NCI-H146 treated with DMSO at 0.1 percent for 48 hours (cell line): Measurements from ENCODE around the gene PC.
"Not testable (repeated sequence)": the region's sequence is repeated elsewhere in the genome, so short reads cannot be mapped to it uniquely, and the experiment has no call there.

ENCODE experiments used
- DNase-seq: peaks from one replicate; lab custom pipeline; 2025; ENCODE audit not compliant: unreplicated experiment; lab: John Stamatoyannopoulos, UW

PC gene, protein sequence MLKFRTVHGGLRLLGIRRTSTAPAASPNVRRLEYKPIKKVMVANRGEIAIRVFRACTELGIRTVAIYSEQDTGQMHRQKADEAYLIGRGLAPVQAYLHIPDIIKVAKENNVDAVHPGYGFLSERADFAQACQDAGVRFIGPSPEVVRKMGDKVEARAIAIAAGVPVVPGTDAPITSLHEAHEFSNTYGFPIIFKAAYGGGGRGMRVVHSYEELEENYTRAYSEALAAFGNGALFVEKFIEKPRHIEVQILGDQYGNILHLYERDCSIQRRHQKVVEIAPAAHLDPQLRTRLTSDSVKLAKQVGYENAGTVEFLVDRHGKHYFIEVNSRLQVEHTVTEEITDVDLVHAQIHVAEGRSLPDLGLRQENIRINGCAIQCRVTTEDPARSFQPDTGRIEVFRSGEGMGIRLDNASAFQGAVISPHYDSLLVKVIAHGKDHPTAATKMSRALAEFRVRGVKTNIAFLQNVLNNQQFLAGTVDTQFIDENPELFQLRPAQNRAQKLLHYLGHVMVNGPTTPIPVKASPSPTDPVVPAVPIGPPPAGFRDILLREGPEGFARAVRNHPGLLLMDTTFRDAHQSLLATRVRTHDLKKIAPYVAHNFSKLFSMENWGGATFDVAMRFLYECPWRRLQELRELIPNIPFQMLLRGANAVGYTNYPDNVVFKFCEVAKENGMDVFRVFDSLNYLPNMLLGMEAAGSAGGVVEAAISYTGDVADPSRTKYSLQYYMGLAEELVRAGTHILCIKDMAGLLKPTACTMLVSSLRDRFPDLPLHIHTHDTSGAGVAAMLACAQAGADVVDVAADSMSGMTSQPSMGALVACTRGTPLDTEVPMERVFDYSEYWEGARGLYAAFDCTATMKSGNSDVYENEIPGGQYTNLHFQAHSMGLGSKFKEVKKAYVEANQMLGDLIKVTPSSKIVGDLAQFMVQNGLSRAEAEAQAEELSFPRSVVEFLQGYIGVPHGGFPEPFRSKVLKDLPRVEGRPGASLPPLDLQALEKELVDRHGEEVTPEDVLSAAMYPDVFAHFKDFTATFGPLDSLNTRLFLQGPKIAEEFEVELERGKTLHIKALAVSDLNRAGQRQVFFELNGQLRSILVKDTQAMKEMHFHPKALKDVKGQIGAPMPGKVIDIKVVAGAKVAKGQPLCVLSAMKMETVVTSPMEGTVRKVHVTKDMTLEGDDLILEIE

GRCh38 chr11:66958232-66958955, at the start of gene PC:
PC (minus strand) TSS chr11:66958383; CDS start chr11:66872159, 86,224 bp downstream.
- peak; percentile 97 for DNase-seq

DNA sequence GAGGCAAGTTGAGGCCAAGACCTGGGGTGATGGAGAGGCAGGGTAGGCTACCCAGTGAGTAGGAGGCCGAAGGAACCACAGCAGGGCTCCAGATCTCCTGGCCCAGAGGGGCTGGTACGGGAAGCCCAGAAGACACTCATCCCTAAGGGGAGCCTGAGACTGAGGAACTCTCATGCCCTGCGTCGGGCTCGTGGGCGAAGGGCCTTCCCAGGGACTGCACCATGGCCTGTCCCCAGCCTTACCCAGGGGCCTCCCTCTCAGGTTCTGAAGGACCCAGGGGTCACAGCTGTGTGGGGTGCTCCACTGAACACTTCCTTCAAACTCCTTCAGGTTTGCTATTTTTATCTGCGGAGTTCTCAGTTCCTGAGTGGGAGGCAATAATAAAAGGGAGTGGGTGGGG, 48.9 kb upstream of the PC start:
- DNase-seq, result no peak

DNA sequence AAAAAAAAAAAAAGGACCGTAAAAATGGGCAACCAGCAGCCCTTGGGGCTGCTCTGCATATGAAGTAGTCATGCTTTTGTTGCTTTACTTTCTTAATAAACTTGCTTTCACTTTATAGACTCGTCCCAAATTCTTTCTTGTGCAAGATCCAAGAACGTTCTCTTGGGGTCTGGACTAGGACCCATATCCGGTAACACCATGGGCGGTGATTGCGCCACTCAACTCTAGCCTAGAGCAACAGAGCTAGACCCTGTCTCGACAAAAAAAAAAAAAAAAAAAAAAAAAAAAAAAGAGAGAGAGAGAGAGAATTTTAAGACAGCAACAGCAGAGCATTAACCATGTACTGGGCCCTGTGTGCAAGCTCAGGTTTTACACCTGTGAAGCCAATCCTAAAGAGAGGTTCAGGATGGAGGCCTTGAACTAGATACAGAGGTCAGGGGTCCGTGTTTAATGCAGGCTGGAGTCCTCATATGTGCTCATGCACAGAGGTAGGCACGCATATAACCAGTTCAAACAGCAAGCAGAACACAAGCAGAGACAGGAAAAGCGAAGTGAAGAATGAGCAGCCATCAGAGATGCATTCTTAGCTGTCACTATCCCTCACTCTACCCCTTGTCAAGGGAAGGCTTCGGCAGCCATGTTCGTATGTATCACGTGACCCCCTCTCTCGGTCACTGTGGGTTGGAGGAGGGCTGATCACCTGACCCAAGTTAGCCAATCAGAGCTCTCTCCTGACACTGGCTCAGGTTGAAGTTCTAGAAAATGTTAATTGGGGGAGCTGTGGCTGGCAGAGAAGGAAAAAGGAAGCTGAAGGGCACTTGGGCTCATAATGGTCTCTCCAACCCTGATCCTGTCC, 48.1 kb upstream of the PC start:
- no peak for DNase-seq

DNA sequence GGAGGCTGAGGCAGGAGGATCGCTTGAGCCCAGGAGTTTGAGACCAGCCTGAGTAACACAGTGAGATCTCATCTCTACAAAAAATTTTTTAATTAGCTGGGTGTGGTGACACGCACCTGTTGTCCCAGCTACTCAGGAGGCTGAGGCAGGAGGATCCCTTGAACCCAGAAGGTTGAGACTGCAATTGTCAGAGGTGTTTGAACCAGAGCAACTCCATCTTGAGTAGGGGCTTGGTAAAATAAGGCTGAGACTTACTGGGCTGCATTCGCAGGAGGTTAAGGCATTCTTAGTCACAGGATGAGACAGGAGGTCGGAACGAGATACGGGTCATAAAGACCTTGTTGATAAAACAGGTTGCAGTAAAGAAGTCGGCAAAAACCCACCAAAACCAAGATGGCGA, 47.0 kb upstream of the PC start:
- not testable (repeated sequence) for DNase-seq

- DNase-seq, result no peak
These were observed 44.8 kb upstream of the PC start for GRCh38 chr11:67002921-67003411.

- peak; percentile 50 for DNase-seq
These were observed 44.2 kb upstream of the PC start for GRCh38 chr11:67002297-67002913.

DNA sequence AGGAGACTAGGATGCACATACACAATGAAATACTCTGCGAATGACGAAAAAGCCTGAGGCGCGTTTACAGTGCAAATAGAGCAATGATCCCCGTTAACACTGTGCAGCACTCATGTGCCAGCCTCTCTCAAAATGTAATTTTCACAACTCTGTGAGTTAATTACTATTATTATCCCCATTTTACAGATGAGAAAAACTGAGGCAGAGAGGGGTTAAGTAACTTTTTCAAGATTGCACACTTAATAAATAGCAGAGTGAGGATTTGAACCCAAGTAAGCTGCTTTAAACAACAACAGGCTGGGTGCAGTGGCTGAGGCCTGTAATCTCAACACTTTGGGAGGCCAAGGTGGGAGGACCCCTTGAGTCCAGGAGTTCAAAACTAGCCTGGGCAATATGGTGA, 43.1 kb upstream of the PC start:
- no peak for DNase-seq

GRCh38 chr11:66999555-66999954, 41.4 kb upstream of the PC start:
- DNase-seq, result no peak

DNA sequence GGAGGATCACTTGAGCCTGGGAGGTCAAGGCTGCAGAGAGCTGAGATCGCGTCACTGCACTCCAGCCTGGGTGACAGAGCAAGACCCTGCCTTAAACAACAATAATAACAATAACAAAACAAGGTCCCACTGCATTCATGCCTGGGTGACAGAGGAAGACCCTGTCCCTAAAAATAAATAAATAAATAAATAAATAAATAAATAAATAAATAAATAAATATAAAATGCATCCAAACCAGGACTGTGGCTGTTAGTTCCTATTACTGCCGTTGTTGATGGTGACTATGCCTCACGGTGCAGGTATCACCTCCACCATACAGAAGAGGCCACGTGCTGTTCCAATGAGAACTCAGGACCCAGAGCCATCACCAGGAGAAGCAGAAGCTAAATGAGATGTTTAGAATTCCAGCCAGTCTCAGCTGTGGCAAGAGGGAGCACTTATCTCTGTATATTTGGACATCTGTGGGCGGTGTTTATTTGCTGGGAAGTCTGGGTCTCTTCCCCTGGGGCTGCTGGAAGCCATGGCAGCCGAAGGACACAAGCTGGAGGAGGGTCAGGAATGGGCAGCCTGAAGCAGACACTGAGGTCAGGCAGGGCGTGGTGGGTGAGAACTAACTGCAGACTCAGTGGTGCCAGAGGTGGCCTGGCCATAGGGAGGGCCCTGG, 38.6 kb upstream of the PC start:
- DNase-seq, result peak; percentile 38

DNA sequence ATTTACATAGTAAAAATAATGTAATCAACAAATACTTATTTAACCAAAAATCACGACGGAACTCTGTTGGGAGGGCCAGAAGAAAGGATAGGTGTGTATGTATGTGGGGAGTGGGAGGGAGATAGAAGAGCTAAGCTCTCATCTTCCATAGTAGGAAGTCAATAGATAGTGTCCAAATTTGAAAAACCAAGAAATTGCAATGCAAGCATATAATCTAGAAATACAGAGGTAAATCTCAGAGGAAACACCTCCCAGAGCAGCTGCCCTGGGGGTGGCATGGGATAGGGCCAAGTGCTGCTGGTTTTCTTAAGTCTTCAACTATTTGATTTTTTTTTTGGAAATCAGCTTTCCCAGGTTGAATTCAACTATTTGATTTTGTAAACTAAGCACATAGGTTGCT, 33.9 kb upstream of the PC start:
- no peak for DNase-seq

DNA sequence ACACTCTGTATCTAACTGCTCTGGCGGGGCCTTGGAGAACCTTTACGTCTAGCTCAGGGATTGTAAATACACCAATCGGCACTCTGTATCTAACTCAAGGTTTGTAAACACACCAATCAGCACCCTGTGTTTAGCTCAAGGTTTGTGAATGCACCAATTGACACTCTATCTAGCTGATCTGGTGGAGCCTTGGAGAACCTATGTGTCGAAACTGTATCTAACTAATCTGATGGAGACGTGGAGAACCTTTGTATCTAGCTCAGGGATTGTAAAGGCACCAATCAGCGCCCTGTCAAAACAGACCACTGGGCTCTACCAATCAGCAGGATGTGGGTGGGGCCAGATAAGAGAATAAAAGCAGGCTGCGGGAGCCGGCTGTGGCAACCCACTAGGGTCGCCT, 31.2 kb upstream of the PC start:
- not testable (repeated sequence) for DNase-seq

GRCh38 chr11:66988741-66989140, 30.6 kb upstream of the PC start:
- not testable (repeated sequence) for DNase-seq

GRCh38 chr11:66987924-66988637, 29.9 kb upstream of the PC start:
- DNase-seq, result no peak

- DNase-seq, result no peak
These were observed 29.0 kb upstream of the PC start for GRCh38 chr11:66987158-66987620.

- DNase-seq, result no peak
These were observed 28.0 kb upstream of the PC start for GRCh38 chr11:66986178-66986545.

DNA sequence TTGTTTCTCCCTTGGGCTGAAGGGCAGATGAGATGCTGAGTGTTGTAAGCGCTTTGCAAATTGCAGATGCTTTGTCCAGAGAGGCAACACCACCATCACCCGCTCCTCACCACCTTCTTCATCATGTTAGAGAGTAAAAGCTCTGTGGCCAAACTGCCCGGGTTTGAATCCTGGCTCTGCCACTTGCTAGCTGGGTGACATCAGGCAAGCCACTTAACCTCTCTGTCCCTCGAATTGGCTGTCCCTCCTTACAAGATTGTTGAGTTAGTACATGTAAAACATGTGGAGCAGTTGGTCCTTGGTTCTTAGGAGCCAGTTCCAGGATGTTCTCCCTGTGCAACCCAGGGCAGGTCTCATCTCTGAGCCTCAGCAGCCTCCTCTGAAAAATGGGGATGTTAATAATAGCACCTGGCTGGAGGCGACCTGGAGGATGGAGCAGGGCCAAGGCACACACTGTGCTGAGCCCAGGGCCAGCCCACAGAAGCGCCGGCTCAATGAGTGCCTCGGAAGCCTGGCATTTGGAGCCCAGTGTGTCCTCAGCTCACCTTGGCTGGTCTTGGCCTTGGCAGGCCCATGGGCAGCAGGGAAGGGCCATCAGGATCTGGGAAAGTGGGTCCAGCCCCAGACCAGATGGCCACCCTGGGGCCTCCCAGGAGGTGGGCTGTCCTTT, 27.5 kb upstream of the PC start:
- no peak for DNase-seq

GRCh38 chr11:66983275-66983924, 25.2 kb upstream of the PC start:
- no peak for DNase-seq
